Smooth muscle cell (in vitro differentiated cells): Measurements from ENCODE around the gene GGT6. TPM values are rescaled to one million over a fixed set of nuclear protein-coding genes. Genes with fewer than 3 reads are reported as not detected.

ENCODE experiments used
- DNase-seq: peaks from one replicate; lab custom pipeline; 2025; ENCODE audit not compliant: unreplicated experiment; lab: John Stamatoyannopoulos, UW
- H2AFZ ChIP-seq: fragments of 200-600 bp; sonication (generic); 2 replicates; pipeline ENCODE4 v1.6.0; 2016; ENCODE audit warnings: antibody characterized with exemption, low read depth, mild to moderate bottlenecking
- H3F3A ChIP-seq: fragments of 200-600 bp; sonication (generic); 2 replicates; pipeline ENCODE4 v1.6.0; 2017; ENCODE audit warnings: antibody characterized with exemption, low read depth
- H3K27ac ChIP-seq: fragments of 200-600 bp; sonication (generic); 2 replicates; pipeline ENCODE4 v1.5.1; 2016; ENCODE audit warnings: low read depth, mild to moderate bottlenecking
- H3K27me3 ChIP-seq: fragments of 200-600 bp; sonication (generic); 2 replicates; pipeline ENCODE4 v1.6.1; 2016; ENCODE audit warnings: low read depth, mild to moderate bottlenecking
- H3K36me3 ChIP-seq: fragments of 200-600 bp; sonication (generic); 2 replicates; pipeline ENCODE4 v1.5.1; 2016; ENCODE audit warnings: low read depth
- H3K4me1 ChIP-seq: fragments of 200-600 bp; sonication (generic); 2 replicates; pipeline ENCODE4 v1.5.1; 2016; ENCODE audit warnings: low read depth
- H3K4me2 ChIP-seq: fragments of 200-600 bp; sonication (generic); 2 replicates; pipeline ENCODE4 v1.6.0; 2016; ENCODE audit warnings: mild to moderate bottlenecking
- H3K4me3 ChIP-seq: fragments of 200-600 bp; sonication (generic); 2 replicates; pipeline ENCODE4 v1.5.1; 2016; ENCODE audit warnings: mild to moderate bottlenecking
- H3K79me2 ChIP-seq: fragments of 200-600 bp; sonication (generic); 2 replicates; pipeline ENCODE4 v1.6.0; 2016; ENCODE audit warnings: low read depth, mild to moderate bottlenecking
- H3K9ac ChIP-seq: fragments of 200-600 bp; sonication (generic); 2 replicates; pipeline ENCODE4 v1.6.0; 2016; ENCODE audit warnings: low read depth
- H3K9me3 ChIP-seq: fragments of 200-600 bp; sonication (generic); replicated peaks from 2 replicates; pipeline ENCODE4 v1.5.1; 2016; ENCODE audit warnings: low read depth
- H4K20me1 ChIP-seq: fragments of 200-600 bp; sonication (generic); 2 replicates; pipeline ENCODE4 v1.6.0; 2016; ENCODE audit warnings: low read depth
- WGBS: methylation state at CpG from one replicate; pipeline ENCODE4 v1.1.7; 2016; ENCODE audit warnings: low lambda C conversion rate; 5-methylcytosine and 5-hydroxymethylcytosine counted together
- polyA plus RNA-seq: library from polyadenylated mRNA; unstranded; fragments of >200 nt; fragmentation: Nextera tagmentation; extraction: Ambion mirVana; gene quantifications from 2 replicates; pipeline ENCODE4 v1.2.1, GENCODE V29; 2016
- total RNA-seq: library from RNA; depleted of rRNA; stranded (reverse); fragments of >200 nt; gene quantifications from 2 replicates; pipeline ENCODE4 v1.2.3, GENCODE V29; 2014
- TF ChIP-seq, protein P1 (sequence below): fragments of 200-600 bp; sonication (generic); IDR thresholded peaks from 2 replicates; pipeline ENCODE4 v1.5.1; 2017; ENCODE audit warnings: borderline replicate concordance, mild to moderate bottlenecking, antibody characterized with exemption; ENCODE audit not compliant: insufficient read depth, poor library complexity, severe bottlenecking

The GGT6 gene
- total and polyA plus RNA-seq, 2 experiments from 2014 or later: 0.27 TPM; not detected in 1

DNA sequence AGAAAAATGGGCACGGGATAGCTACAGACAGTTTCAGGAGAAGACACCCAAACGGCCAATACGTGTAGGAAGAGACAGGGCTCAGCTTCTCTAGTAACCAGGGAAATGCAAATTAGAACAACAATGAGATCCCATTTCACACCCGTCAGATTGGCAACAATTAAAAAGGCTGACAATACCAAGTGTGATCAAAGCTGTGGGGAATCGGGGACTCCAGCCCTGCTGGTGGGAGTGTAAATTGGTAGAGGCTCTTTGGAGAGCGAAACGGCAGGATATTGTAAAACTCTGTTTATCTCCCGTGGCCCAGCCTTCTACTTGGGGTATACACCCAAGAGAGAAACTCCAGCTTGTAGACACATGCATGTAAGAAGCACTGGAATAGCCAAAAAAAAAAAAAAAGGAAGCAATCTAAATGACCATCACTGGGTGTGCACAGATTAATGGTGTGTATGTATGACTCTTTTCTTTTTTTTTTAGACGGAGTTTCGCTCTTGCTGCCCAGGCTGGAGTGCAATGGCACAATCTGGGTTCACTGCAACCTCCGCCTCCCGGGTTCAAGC, 32.7 kb downstream of the GGT6 start:
- Histone ChIP-seq H3K27ac (no peak overlapping the region), H3K27me3 (no peaks in the 10 kb centered on the region), H3K36me3 (no peaks in the 10 kb centered on the region), H3K9me3 (no peaks in the 10 kb centered on the region), H3K9ac (no peak overlapping the region), H3K79me2 (no peaks in the 10 kb centered on the region), H2AFZ (no peak overlapping the region), H3K4me1 (no peaks in the 10 kb centered on the region), H3K4me2 (no peak overlapping the region), H3K4me3 (no peak overlapping the region), H3F3A (no peaks in the 10 kb centered on the region), H4K20me1 (no peaks in the 10 kb centered on the region)
- WGBS: 70% methylated on average over 12 of the region's 12 CpGs
- TF ChIP-seq, protein P1, sequence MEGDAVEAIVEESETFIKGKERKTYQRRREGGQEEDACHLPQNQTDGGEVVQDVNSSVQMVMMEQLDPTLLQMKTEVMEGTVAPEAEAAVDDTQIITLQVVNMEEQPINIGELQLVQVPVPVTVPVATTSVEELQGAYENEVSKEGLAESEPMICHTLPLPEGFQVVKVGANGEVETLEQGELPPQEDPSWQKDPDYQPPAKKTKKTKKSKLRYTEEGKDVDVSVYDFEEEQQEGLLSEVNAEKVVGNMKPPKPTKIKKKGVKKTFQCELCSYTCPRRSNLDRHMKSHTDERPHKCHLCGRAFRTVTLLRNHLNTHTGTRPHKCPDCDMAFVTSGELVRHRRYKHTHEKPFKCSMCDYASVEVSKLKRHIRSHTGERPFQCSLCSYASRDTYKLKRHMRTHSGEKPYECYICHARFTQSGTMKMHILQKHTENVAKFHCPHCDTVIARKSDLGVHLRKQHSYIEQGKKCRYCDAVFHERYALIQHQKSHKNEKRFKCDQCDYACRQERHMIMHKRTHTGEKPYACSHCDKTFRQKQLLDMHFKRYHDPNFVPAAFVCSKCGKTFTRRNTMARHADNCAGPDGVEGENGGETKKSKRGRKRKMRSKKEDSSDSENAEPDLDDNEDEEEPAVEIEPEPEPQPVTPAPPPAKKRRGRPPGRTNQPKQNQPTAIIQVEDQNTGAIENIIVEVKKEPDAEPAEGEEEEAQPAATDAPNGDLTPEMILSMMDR: no peak
- no peak for DNase-seq

DNA sequence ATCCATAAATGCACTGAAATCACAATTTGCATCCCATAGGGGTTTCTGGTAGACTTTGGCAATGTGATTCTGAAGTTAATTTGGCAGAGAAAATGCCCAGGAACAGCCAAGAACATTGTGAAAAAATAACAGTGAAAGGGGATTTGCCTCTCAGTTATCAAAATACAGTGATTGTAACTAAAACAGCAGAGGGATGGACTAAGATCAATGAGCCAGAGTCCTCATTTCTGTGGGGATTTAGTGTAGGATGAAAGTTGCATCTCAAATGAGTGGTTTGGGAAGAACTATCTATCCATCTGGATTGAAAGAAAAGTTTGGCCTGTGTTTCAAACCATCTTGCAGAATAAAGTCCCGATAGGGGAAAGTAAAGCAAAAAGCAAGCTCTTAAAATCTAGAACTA, 33.2 kb downstream of the GGT6 start:
- Histone ChIP-seq H3K4me1 (no peaks in the 10 kb centered on the region), H3K9ac (no peak overlapping the region), H4K20me1 (no peaks in the 10 kb centered on the region), H3K27me3 (no peaks in the 10 kb centered on the region), H3F3A (no peaks in the 10 kb centered on the region), H3K4me3 (no peak overlapping the region), H3K9me3 (no peaks in the 10 kb centered on the region), H3K79me2 (no peaks in the 10 kb centered on the region), H2AFZ (no peak overlapping the region), H3K4me2 (no peak overlapping the region), H3K27ac (no peak overlapping the region), H3K36me3 (no peaks in the 10 kb centered on the region)
- TF ChIP-seq, protein P1: no peak
- no peak for DNase-seq
- 91% methylated on average over 1 of the region's 1 CpG for WGBS

DNA sequence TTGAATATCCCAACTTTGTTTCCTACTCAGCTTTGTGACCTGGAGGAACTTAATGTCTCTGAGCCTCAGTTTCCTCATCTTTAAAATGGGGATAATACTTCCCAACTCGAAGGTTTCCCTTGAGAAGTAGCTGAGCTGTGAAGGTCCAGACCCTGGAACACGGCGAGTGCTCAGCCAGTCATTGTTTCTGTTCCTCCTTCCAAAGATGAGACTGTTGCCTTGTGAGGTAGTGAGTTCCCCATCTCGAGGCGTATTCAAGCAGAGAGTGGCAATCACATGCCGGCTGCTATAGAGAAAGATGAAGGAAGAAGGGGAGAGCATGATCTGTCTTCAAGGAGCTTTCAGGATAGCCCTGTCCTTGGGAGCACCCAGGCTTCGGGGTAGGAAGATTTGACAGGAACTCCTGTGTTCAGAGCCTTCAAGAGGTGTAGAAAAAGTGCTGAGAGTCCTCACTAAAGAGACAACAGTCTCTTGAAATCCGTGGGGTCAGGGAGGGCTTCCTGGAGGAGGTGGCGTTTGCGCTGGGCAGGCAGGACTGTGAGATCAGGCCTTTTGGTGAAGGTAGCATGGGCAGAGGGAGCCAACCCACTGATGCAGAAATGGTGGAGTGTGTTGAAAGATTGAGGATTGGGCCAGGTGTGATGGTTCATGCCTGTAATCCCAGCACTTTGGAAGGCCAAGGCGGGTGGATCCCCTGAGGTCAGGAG, 34.5 kb downstream of the GGT6 start:
- no peaks in the 10 kb centered on the region for H3K27me3 ChIP-seq
- no peaks in the 10 kb centered on the region for H3K9me3 ChIP-seq
- H3F3A ChIP-seq: no peaks in the 10 kb centered on the region
- no peaks in the 10 kb centered on the region for H4K20me1 ChIP-seq
- no peak overlapping the region for H3K27ac ChIP-seq
- H3K79me2 ChIP-seq: no peaks in the 10 kb centered on the region
- TF ChIP-seq, protein P1: no peak
- H3K4me1 ChIP-seq: no peaks in the 10 kb centered on the region
- DNase-seq: no peak
- H3K9ac ChIP-seq: no peak overlapping the region
- no peak overlapping the region for H2AFZ ChIP-seq
- 87% methylated on average over 11 of the region's 11 CpGs for WGBS
- H3K4me2 ChIP-seq: no peak overlapping the region
- no peaks in the 10 kb centered on the region for H3K36me3 ChIP-seq
- H3K4me3 ChIP-seq: no peak overlapping the region

DNA sequence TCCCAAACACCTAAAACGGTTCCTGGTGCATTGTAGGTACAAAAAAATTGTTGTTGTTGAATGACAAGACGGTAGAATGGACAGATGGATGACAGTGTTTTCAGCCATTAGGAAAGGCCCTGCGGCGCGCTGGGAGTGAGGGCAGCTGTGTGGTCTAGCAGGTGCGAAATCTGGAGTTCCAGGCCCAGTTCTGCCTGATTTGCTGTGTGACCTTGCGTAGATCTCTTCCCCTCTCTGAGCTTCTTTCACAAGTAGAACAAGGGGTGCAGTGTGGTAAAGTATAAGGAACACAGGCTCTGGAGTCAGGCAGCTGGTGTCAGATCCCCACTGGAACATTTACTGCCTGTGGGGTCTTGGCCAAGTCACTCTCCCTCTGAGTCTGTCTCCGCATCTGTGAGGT, 36.4 kb downstream of the GGT6 start:
- DNase-seq: no peak
- Histone ChIP-seq H3F3A (no peaks in the 10 kb centered on the region), H3K9ac (no peak overlapping the region), H3K27me3 (no peaks in the 10 kb centered on the region), H3K36me3 (no peaks in the 10 kb centered on the region), H3K79me2 (no peaks in the 10 kb centered on the region), H3K9me3 (no peaks in the 10 kb centered on the region), H2AFZ (no peak overlapping the region), H3K4me2 (no peak overlapping the region), H3K27ac (no peak overlapping the region), H4K20me1 (no peaks in the 10 kb centered on the region), H3K4me3 (no peak overlapping the region), H3K4me1 (peaks cover 8% of the 10 kb centered on the region)
- WGBS: 84% methylated on average over 8 of the region's 8 CpGs
- TF ChIP-seq, protein P1: no peak
